Astrocyte (in vitro differentiated cells and primary cell): ENCODE measurements around the gene HP1BP3. TPM values are rescaled to one million over a fixed set of nuclear protein-coding genes. Genes with fewer than 3 reads are reported as not detected.

Experiments
- DNase-seq: peaks from one replicate; pipeline ENCODE4 v3.0.0-alpha.2; 2010; ENCODE audit warnings: low read depth
- FAIRE-seq: peaks from 2 replicates; lab custom pipeline; 2011; peaks lifted over from hg19 to GRCh38; lab: Jason Lieb, UNC
- H2AFZ ChIP-seq: 2 replicates; pipeline ENCODE4 v1.6.0; 2012; ENCODE audit warnings: low read depth, low read length, inconsistent platforms
- H3K27ac ChIP-seq: 2 replicates; pipeline ENCODE4 v1.5.1; 2011; ENCODE audit warnings: low read depth, low read length, inconsistent platforms
- H3K27me3 ChIP-seq: 2 replicates; pipeline ENCODE4 v1.6.0; 2011; ENCODE audit warnings: low read length, inconsistent platforms; ENCODE audit not compliant: insufficient read depth
- H3K36me3 ChIP-seq: 2 replicates; pipeline ENCODE4 v1.5.1; 2011; ENCODE audit warnings: low read length, inconsistent platforms; ENCODE audit not compliant: insufficient read depth
- H3K4me1 ChIP-seq: 2 replicates; pipeline ENCODE4 v1.5.1; 2011; ENCODE audit warnings: low read length, inconsistent platforms; ENCODE audit not compliant: insufficient read depth
- H3K4me2 ChIP-seq: 2 replicates; pipeline ENCODE4 v1.6.0; 2012; ENCODE audit warnings: low read length, inconsistent platforms
- H3K4me3 ChIP-seq: 2 replicates; pipeline ENCODE4 v1.5.1; 2011; ENCODE audit warnings: low read depth, mild to moderate bottlenecking, low read length, inconsistent platforms; ENCODE audit not compliant: insufficient read depth
- H3K79me2 ChIP-seq: 2 replicates; pipeline ENCODE4 v1.6.0; 2012; ENCODE audit warnings: mild to moderate bottlenecking, low read length, inconsistent platforms; ENCODE audit not compliant: insufficient read depth
- H3K9ac ChIP-seq: 2 replicates; pipeline ENCODE4 v1.6.0; 2012; ENCODE audit warnings: mild to moderate bottlenecking, low read length, inconsistent platforms
- H3K9me3 ChIP-seq: 2 replicates; pipeline ENCODE4 v1.5.1; 2012; ENCODE audit warnings: low read depth, mild to moderate bottlenecking, low read length, inconsistent platforms; ENCODE audit not compliant: insufficient read depth
- H4K20me1 ChIP-seq: 2 replicates; pipeline ENCODE4 v1.6.0; 2012; ENCODE audit warnings: low read length, inconsistent platforms; ENCODE audit not compliant: insufficient read depth
- H3K27ac Mint-ChIP-seq: one replicate; pipeline ENCODE4 v1.8.0; 2021; ENCODE audit warnings: mild to moderate bottlenecking, mixed read lengths; ENCODE audit not compliant: unreplicated experiment
- H3K27me3 Mint-ChIP-seq: one replicate; pipeline ENCODE4 v1.8.0; 2021; ENCODE audit warnings: low read depth, mixed read lengths; ENCODE audit not compliant: unreplicated experiment
- H3K36me3 Mint-ChIP-seq: one replicate; pipeline ENCODE4 v1.8.0; 2021; ENCODE audit warnings: low read depth, mixed read lengths; ENCODE audit not compliant: unreplicated experiment
- H3K4me1 Mint-ChIP-seq: one replicate; pipeline ENCODE4 v1.8.0; 2021; ENCODE audit warnings: low read depth, mixed read lengths; ENCODE audit not compliant: unreplicated experiment
- H3K4me3 Mint-ChIP-seq: one replicate; pipeline ENCODE4 v1.8.0; 2021; ENCODE audit warnings: mild to moderate bottlenecking, moderate library complexity, mixed read lengths; ENCODE audit not compliant: unreplicated experiment
- H3K9me3 Mint-ChIP-seq: one replicate; pipeline ENCODE4 v1.8.0; 2021; ENCODE audit warnings: mild to moderate bottlenecking, mixed read lengths; ENCODE audit not compliant: unreplicated experiment
- CTCF ChIP-seq: IDR thresholded peaks from 2 replicates; pipeline ENCODE4 v1.5.1; 2011; ENCODE audit warnings: low read depth, mild to moderate bottlenecking, inconsistent platforms, low read length, moderate library complexity; ENCODE audit not compliant: insufficient read depth
- EZH2 ChIP-seq: IDR thresholded peaks from 2 replicates; pipeline ENCODE4 v1.6.1; 2012; ENCODE audit warnings: mild to moderate bottlenecking, low read length, inconsistent platforms; ENCODE audit not compliant: insufficient read depth
- total RNA-seq: library from RNA; stranded (reverse); gene quantifications from 2 replicates; pipeline ENCODE4 v1.2.1, GENCODE V29; 2021

Gene HP1BP3
- total RNA-seq, 1 donor from 2014 or later = 156 TPM

GRCh38 chr1:20713440-20713839, 73.7 kb downstream of the HP1BP3 start:
- Histone ChIP-seq H3K9me3 (no peaks in the 10 kb centered on the region), H3K4me1 (no peaks in the 10 kb centered on the region), H3K9ac (no peak overlapping the region), H3K4me3 (no peak overlapping the region), H2AFZ (no peak overlapping the region), H4K20me1 (no peaks in the 10 kb centered on the region), H3K4me2 (no peak overlapping the region), H3K27me3 (no peaks in the 10 kb centered on the region), H3K27ac (no peak overlapping the region), H3K36me3 (no peaks in the 10 kb centered on the region), H3K79me2 (no peaks in the 10 kb centered on the region)
- H3K4me3 Mint-ChIP-seq = no peak overlapping the region
- no peaks in the 10 kb centered on the region for H3K9me3 Mint-ChIP-seq
- H3K4me1 Mint-ChIP-seq = no peaks in the 10 kb centered on the region
- TF ChIP-seq CTCF (no peak), EZH2 (no peak)
- H3K36me3 Mint-ChIP-seq = peaks cover 3% of the 10 kb centered on the region
- H3K27me3 Mint-ChIP-seq = peaks cover 6% of the 10 kb centered on the region
- FAIRE-seq (no peak), DNase-seq (no peak)
- no peak overlapping the region for H3K27ac Mint-ChIP-seq

- Mint-ChIP-seq H3K4me1 (peaks cover under 1% of the 10 kb centered on the region), H3K4me3 (no peak overlapping the region), H3K36me3 (peaks cover 3% of the 10 kb centered on the region), H3K9me3 (no peaks in the 10 kb centered on the region), H3K27ac (no peak overlapping the region), H3K27me3 (peaks cover 4% of the 10 kb centered on the region)
- Histone ChIP-seq H4K20me1 (no peaks in the 10 kb centered on the region), H2AFZ (peak overlapping the region; percentile 9), H3K36me3 (no peaks in the 10 kb centered on the region), H3K79me2 (no peaks in the 10 kb centered on the region), H3K9ac (no peak overlapping the region), H3K4me3 (no peak overlapping the region), H3K4me2 (no peak overlapping the region), H3K4me1 (no peaks in the 10 kb centered on the region), H3K27ac (no peak overlapping the region), H3K9me3 (peaks cover 4% of the 10 kb centered on the region), H3K27me3 (no peaks in the 10 kb centered on the region)
- DNase-seq (no peak), FAIRE-seq (no peak)
- TF ChIP-seq EZH2 = no peak
- no peak for TF ChIP-seq CTCF
These were observed 74.9 kb downstream of the HP1BP3 start for GRCh38 chr1:20712215-20712577.

- Histone ChIP-seq H3K27ac (no peak overlapping the region), H3K9me3 (peaks cover 4% of the 10 kb centered on the region), H3K4me2 (no peak overlapping the region), H3K36me3 (no peaks in the 10 kb centered on the region), H3K9ac (no peak overlapping the region), H3K79me2 (no peaks in the 10 kb centered on the region), H3K4me1 (no peaks in the 10 kb centered on the region), H2AFZ (peak overlapping the region; percentile 9), H3K4me3 (no peak overlapping the region), H4K20me1 (no peaks in the 10 kb centered on the region), H3K27me3 (no peaks in the 10 kb centered on the region)
- Mint-ChIP-seq H3K9me3 (no peaks in the 10 kb centered on the region), H3K27ac (no peak overlapping the region), H3K4me3 (no peak overlapping the region), H3K36me3 (peaks cover 5% of the 10 kb centered on the region), H3K27me3 (peaks cover 2% of the 10 kb centered on the region), H3K4me1 (peaks cover 2% of the 10 kb centered on the region)
- no peak for DNase-seq
- no peak for FAIRE-seq
- no peak for TF ChIP-seq CTCF
- no peak for TF ChIP-seq EZH2
These were observed 75.6 kb downstream of the HP1BP3 start for GRCh38 chr1:20711285-20712214.
